Endothelial cell of umbilical vein (primary cell): ENCODE results near the gene TNS1. TPM values are rescaled to one million over a fixed set of nuclear protein-coding genes. Genes with fewer than 3 reads are reported as not detected.

Source experiments
- BruUV-seq: library from RNA; stranded (reverse); fragments of 400-500 nt; replicated peaks from 2 replicates; lab custom pipeline; 2021; lab: Mats Ljungman, UMichigan
- CTCF ChIA-PET: fragments of 300-600, 350-600 bp; sonication (Branson Sonifier 250); formaldehyde crosslinking; loops from one replicate; lab custom pipeline; 2021; ENCODE audit warnings: antibody characterized with exemption, inconsistent platforms; lab: Charles Lee
- POLR2A ChIA-PET: fragments of 300-600, 350-600 bp; sonication (Branson Sonifier 250); formaldehyde crosslinking; loops from one replicate; lab custom pipeline; 2021; ENCODE audit warnings: antibody characterized with exemption, inconsistent platforms; lab: Charles Lee
- DNase-seq: peaks from one replicate; pipeline ENCODE4 v3.0.0-alpha.2; 2011; ENCODE audit warnings: low read depth, low spot score
- FAIRE-seq: peaks from 2 replicates; lab custom pipeline; 2011; peaks lifted over from hg19 to GRCh38; lab: Jason Lieb, UNC
- H2AFZ ChIP-seq: 2 replicates; pipeline ENCODE4 v1.6.0; 2012; ENCODE audit warnings: low read depth, low read length, control low read depth, inconsistent platforms
- H3K27ac ChIP-seq: 2 replicates; pipeline ENCODE4 v1.5.1; 2011; ENCODE audit warnings: low read depth, mild to moderate bottlenecking, control low read depth, low read length, moderate library complexity; ENCODE audit not compliant: insufficient read depth
- H3K27me3 ChIP-seq, 2 experiments: 2 replicates each; pipeline versions ENCODE4 v1.6.0 to v1.6.1; 2011; ENCODE audit warnings: low read length in 2 of 2, mixed read lengths in 1 of 2; ENCODE audit not compliant: control insufficient read depth in 2 of 2, insufficient read depth in 2 of 2
- H3K36me3 ChIP-seq, 2 experiments: 2 replicates in 1 of 2; 3 replicates in 1 of 2; pipeline ENCODE4 v1.5.1; 2011; ENCODE audit warnings: low read length in 2 of 2, mild to moderate bottlenecking in 1 of 2, moderate library complexity in 1 of 2; ENCODE audit not compliant: control insufficient read depth in 2 of 2, insufficient read depth in 2 of 2; ENCODE audit errors: extremely low read depth in 1 of 2
- H3K4me1 ChIP-seq: 3 replicates; pipeline ENCODE4 v1.5.1; 2011; ENCODE audit warnings: mild to moderate bottlenecking, low read length; ENCODE audit not compliant: control insufficient read depth, insufficient read depth; ENCODE audit errors: extremely low read depth
- H3K4me2 ChIP-seq: 2 replicates; pipeline ENCODE4 v1.6.1; 2011; ENCODE audit warnings: low read length, control low read depth, mixed read lengths; ENCODE audit not compliant: insufficient read depth
- H3K4me3 ChIP-seq, 3 experiments: fragments of 200-600 bp in 1 of 3; sonication (generic), shearing (Covaris generic) in 1 of 3; replicated peaks in 1 of 3; 2 replicates each; pipeline ENCODE4 v1.5.1; 2011 to 2016; ENCODE audit warnings: control low read depth in 3 of 3, low read length in 3 of 3, mild to moderate bottlenecking in 2 of 3, inconsistent platforms in 1 of 3, low read depth in 1 of 3, moderate library complexity in 1 of 3; ENCODE audit not compliant: insufficient read depth in 1 of 3
- H3K79me2 ChIP-seq: 2 replicates; pipeline ENCODE4 v1.6.0; 2012; ENCODE audit warnings: low read length, inconsistent platforms; ENCODE audit not compliant: control insufficient read depth, insufficient read depth
- H3K9ac ChIP-seq: replicated peaks from 2 replicates; pipeline ENCODE3; 2011; ENCODE audit warnings: low read length, control low read depth; ENCODE audit not compliant: insufficient read depth; ENCODE audit errors: extremely low read depth
- H3K9me1 ChIP-seq: replicated peaks from 3 replicates; pipeline ENCODE4 v1.6.0; 2011; ENCODE audit warnings: mild to moderate bottlenecking, low read length; ENCODE audit not compliant: control insufficient read depth, insufficient read depth; ENCODE audit errors: extremely low read depth
- H3K9me3 ChIP-seq: replicated peaks from 2 replicates; pipeline ENCODE4 v1.5.1; 2012; ENCODE audit warnings: low read length, inconsistent platforms; ENCODE audit not compliant: control insufficient read depth, insufficient read depth
- H4K20me1 ChIP-seq: replicated peaks from 2 replicates; pipeline ENCODE3; 2011; ENCODE audit warnings: mild to moderate bottlenecking, low read length; ENCODE audit not compliant: control insufficient read depth, insufficient read depth; ENCODE audit errors: extremely low read depth
- CTCF ChIP-seq, 2 donors: IDR thresholded peaks; 1 replicate in 1 of 2; 2 replicates in 1 of 2; pipeline ENCODE4 v1.5.1; 2011; ENCODE audit warnings: low read length in 2 of 2, mild to moderate bottlenecking in 2 of 2, moderate library complexity in 2 of 2, control low read depth in 1 of 2, inconsistent platforms in 1 of 2, low read depth in 1 of 2; ENCODE audit not compliant: insufficient read depth in 1 of 2; ENCODE audit errors: extremely low read depth in 1 of 2
- EZH2 ChIP-seq: IDR thresholded peaks from 2 replicates; pipeline ENCODE4 v1.6.1; 2012; ENCODE audit warnings: borderline replicate concordance, low read depth, mild to moderate bottlenecking, moderate library complexity, low read length, inconsistent platforms; ENCODE audit not compliant: severe bottlenecking
- FOS ChIP-seq: IDR thresholded peaks from 2 replicates; pipeline ENCODE4 v1.6.1; 2011; ENCODE audit warnings: mild to moderate bottlenecking, low read length, moderate library complexity, borderline replicate concordance; ENCODE audit not compliant: insufficient read depth
- GATA2 ChIP-seq: IDR thresholded peaks from 2 replicates; pipeline ENCODE4 v1.7.0; 2011; ENCODE audit warnings: low read depth, mild to moderate bottlenecking, moderate library complexity, mixed read lengths, low read length; ENCODE audit not compliant: insufficient read length, insufficient read depth
- JUN ChIP-seq: IDR thresholded peaks from 2 replicates; pipeline ENCODE4 v1.6.1; 2011; ENCODE audit warnings: borderline replicate concordance, low read depth; ENCODE audit not compliant: insufficient read length, insufficient read depth
- MAX ChIP-seq: IDR thresholded peaks from 2 replicates; pipeline ENCODE4 v1.6.1; 2011; ENCODE audit not compliant: insufficient read depth, insufficient read length
- MYC ChIP-seq: IDR thresholded peaks from one replicate; pipeline ENCODE4 v1.6.1; 2011; ENCODE audit warnings: mild to moderate bottlenecking, low read depth, low read length
- POLR2A ChIP-seq: IDR thresholded peaks from 2 replicates; pipeline ENCODE4 v1.6.1; 2012; ENCODE audit warnings: low read depth, mild to moderate bottlenecking, control low read depth, low read length
- POLR2AphosphoS5 ChIP-seq: IDR thresholded peaks from 2 replicates; pipeline ENCODE4 v1.6.1; 2012; ENCODE audit warnings: low read depth, mild to moderate bottlenecking, control low read depth, low read length, moderate library complexity; ENCODE audit not compliant: insufficient read depth
- dilution Hi-C: fragments of 300-500 bp; cut with MboI; formaldehyde crosslinking; loops from one replicate; pipeline ENCODE4 v1.15.0; 2019; ENCODE audit warnings: low sequenced_read_pairs; ENCODE audit not compliant: extremely low pct_ligation_motif_present
- intact Hi-C: fragments of 100-400 bp; cut with micrococcal nuclease; formaldehyde crosslinking; loops from one replicate; pipeline ENCODE4 v1.10.0; 2022
- polyA plus RNA-seq, 4 experiments: library from polyadenylated mRNA; depleted of rRNA in 3 of 4; stranded (reverse) in 3 of 4; unstranded in 1 of 4; fragments of >200 nt; gene quantifications; 2 replicates each; pipeline versions ENCODE4 v1.2.1 to v1.2.3, GENCODE V29; 2011 to 2012; ENCODE audit warnings: missing spikeins in 1 of 4
- total RNA-seq: library from RNA; stranded (reverse); gene quantifications from 2 replicates; pipeline ENCODE4 v1.2.3, GENCODE V29; 2021

TNS1 gene
- total and polyA plus RNA-seq, 2 donors (not counting 3 experiments of a cell fraction or from before 2014, with no cell fraction given) = 11.0 to 52.1 TPM

- no peak overlapping the region for H3K4me2 ChIP-seq
- FAIRE-seq (no peak), DNase-seq (no peak)
- H2AFZ ChIP-seq = no peak overlapping the region
- intact Hi-C loops = no loop called here
- H3K9me3 ChIP-seq = no peaks in the 10 kb centered on the region
- dilution Hi-C loops = no loop called here
- H3K27ac ChIP-seq = no peak overlapping the region
- no peaks in the 10 kb centered on the region for H3K79me2 ChIP-seq
- no TSS peak for BruUV-seq
- no peak for TF ChIP-seq MYC
- no peak for TF ChIP-seq POLR2A
- no peak for TF ChIP-seq JUN
- TF ChIP-seq POLR2AphosphoS5 = no peak
- no peak for TF ChIP-seq MAX
- no peak for TF ChIP-seq EZH2
- no peak for TF ChIP-seq FOS
- TF ChIP-seq GATA2 = no peak
- no peak for TF ChIP-seq CTCF (IDR thresholded peaks at IDR 0.05; ENCODE audit: extremely low read depth in 1 of 2, insufficient read depth in 1 of 2, low read depth in 1 of 2, low read length in 2 of 2)
- peaks cover 31% of the 10 kb centered on the region for H3K4me1 ChIP-seq
- H3K9me1 ChIP-seq = no peaks in the 10 kb centered on the region
- no peaks in the 10 kb centered on the region for H4K20me1 ChIP-seq
- H3K27me3 ChIP-seq = no peaks in the 10 kb centered on the region
- CTCF ChIA-PET = interaction anchor here (0.9 kb wide), 1 partner anchor 208 kb away, joined by 4 read pairs; no protein-coding TSS in a partner anchor
- no peak overlapping the region for H3K4me3 ChIP-seq
- H3K36me3 ChIP-seq = no peaks in the 10 kb centered on the region
- no peak overlapping the region for H3K9ac ChIP-seq
- POLR2A ChIA-PET = no interaction called here
Observed at GRCh38 chr2:217997510-217997909, 5.3 kb downstream of the TNS1 start.
